Measurements from ENCODE around the gene CTNNA1.

- TF ChIP-seq CTCF (IDR thresholded peaks at IDR 0.05 in 4 of 5, conservative IDR thresholded peaks at IDR 0.05 in 1 of 5) (no peak), POLR2A (IDR thresholded peaks at IDR 0.05) (no peak)
Observed at GRCh38 chr5:138951091-138951985, 198.1 kb downstream of the CTNNA1 start.
